GM19238 (cell line): Measurements from ENCODE around the gene PAQR4.

Experiments used
- DNase-seq: peaks from one replicate; pipeline ENCODE4 v3.0.0; 2011; ENCODE audit warnings: low spot score; ENCODE audit not compliant: insufficient read length

The PAQR4 gene

GRCh38 chr16:3021449-3022207 is 52.5 kb downstream of the PAQR4 start:
- DNase-seq = peak; percentile 77

- DNase-seq = no peak
Measured at GRCh38 chr16:3022208-3022683, 53.1 kb downstream of the PAQR4 start.

- DNase-seq = no peak
Measured at GRCh38 chr16:3022684-3023414, 53.7 kb downstream of the PAQR4 start.
